Gastroesophageal sphincter (tissue), 4 donors: ENCODE measurements around the gene PGAP3. TPM values are rescaled to one million over a fixed set of nuclear protein-coding genes. Genes with fewer than 3 reads are reported as not detected.

ENCODE experiments used
- ATAC-seq: fragments of 150-250 bp; one replicate; pipeline ENCODE4 v1.9.1; 2016; ENCODE audit warnings: mild to moderate bottlenecking, moderate library complexity
- H3K27ac ChIP-seq, 4 donors: fragments of 200-600 bp; sonication (generic) in 3 of 4; 1 replicate in 3 of 4; 2 replicates in 1 of 4; pipeline ENCODE4 v1.5.1; 2016 to 2019
- H3K27me3 ChIP-seq: fragments of 200-600 bp; sonication (generic); one replicate; pipeline ENCODE4 v1.5.1; 2019
- H3K36me3 ChIP-seq, 2 donors: fragments of 200-600 bp; sonication (generic); one replicate each; pipeline ENCODE4 v1.5.1; 2019; ENCODE audit warnings: control low read depth in 1 of 2
- H3K4me1 ChIP-seq, 3 donors: fragments of 200-600 bp; sonication (generic); 1 replicate in 2 of 3; 2 replicates in 1 of 3; pipeline ENCODE4 v1.5.1; 2016 to 2019; ENCODE audit warnings: control low read depth in 2 of 3
- H3K4me3 ChIP-seq, 2 donors: fragments of 200-600 bp; sonication (generic); one replicate each; pipeline ENCODE4 v1.5.1; 2019; ENCODE audit warnings: mild to moderate bottlenecking in 1 of 2, moderate library complexity in 1 of 2
- H3K9me3 ChIP-seq, 3 donors: fragments of 200-600 bp; sonication (generic); one replicate each; pipeline ENCODE4 v1.5.1; 2017 to 2019; ENCODE audit warnings: control low read depth in 2 of 3
- CTCF ChIP-seq, 4 experiments: fragments of 200-600 bp in 2 of 4; fragments of 450-650 bp in 2 of 4; sonication (generic) in 1 of 4; IDR thresholded peaks; one replicate each; pipeline ENCODE4 v1.5.1; 2017 to 2019; ENCODE audit warnings: antibody characterized with exemption in 4 of 4, mild to moderate bottlenecking in 2 of 4, moderate library complexity in 2 of 4
- EP300 ChIP-seq: sonication (generic); formaldehyde crosslinking; IDR thresholded peaks from one replicate; pipeline ENCODE4 v1.6.1; 2017; ENCODE audit warnings: antibody characterized with exemption, mild to moderate bottlenecking
- POLR2A ChIP-seq, 2 donors: fragments of 450-650 bp; IDR thresholded peaks; one replicate each; pipeline ENCODE4 v1.6.1; 2017; ENCODE audit warnings: antibody characterized with exemption in 2 of 2, mild to moderate bottlenecking in 2 of 2, moderate library complexity in 1 of 2
- POLR2AphosphoS5 ChIP-seq: sonication (generic); formaldehyde crosslinking; IDR thresholded peaks from one replicate; pipeline ENCODE4 v1.6.1; 2017; ENCODE audit warnings: antibody characterized with exemption
- WGBS, 2 donors: methylation state at CpG; one replicate each; pipeline ENCODE4 v1.1.5; 2018; ENCODE audit warnings: low coverage in 1 of 2; 5-methylcytosine and 5-hydroxymethylcytosine counted together
- total RNA-seq, 4 donors: library from RNA; depleted of rRNA; stranded (reverse); fragments of >200 nt; gene quantifications; one replicate each; pipeline ENCODE4 v1.1.0, GENCODE V29; 2016

Gene PGAP3
- total RNA-seq, 4 donors from 2014 or later: 9.9 to 13.6 (median 11.1) TPM

- no peaks in the 10 kb centered on the region for H3K27me3 ChIP-seq
- peak overlapping the region in 3 of 4 donors; percentile 67 to 74 (median 72) for H3K27ac ChIP-seq
- no peaks in the 10 kb centered on the region for H3K9me3 ChIP-seq
- no peak overlapping the region for H3K4me3 ChIP-seq
- peak; percentile 25 for ATAC-seq
- WGBS, 2 donors: 42 to 62% methylated on average over 4 to 8 of the region's 15 CpGs
- TF ChIP-seq EP300: no peak
- TF ChIP-seq POLR2AphosphoS5: no peak
- TF ChIP-seq CTCF (IDR thresholded peaks at IDR 0.05): no peak
- no peak for TF ChIP-seq POLR2A (IDR thresholded peaks at IDR 0.05)
- H3K4me1 ChIP-seq: peaks cover 0 to 63% (median 14%) of the 10 kb centered on the region in 3 donors
- peaks cover 0 to 88% of the 10 kb centered on the region in 2 donors for H3K36me3 ChIP-seq
Measured at GRCh38 chr17:39659279-39660010, 28.4 kb downstream of the PGAP3 start.

GRCh38 chr17:39658760-39659159 is 29.1 kb downstream of the PGAP3 start:
- TF ChIP-seq POLR2A (IDR thresholded peaks at IDR 0.05) (no peak), POLR2AphosphoS5 (no peak), EP300 (no peak), CTCF (IDR thresholded peaks at IDR 0.05) (no peak)
- peaks cover 0 to 58% (median 11%) of the 10 kb centered on the region in 3 donors for H3K4me1 ChIP-seq
- H3K27ac ChIP-seq: peak overlapping the region in 3 of 4 donors; percentile 67 to 74 (median 72)
- WGBS, 2 donors: 100% methylated on average over 1 of the region's 3 CpGs; no CpG with 5 or more reads in 1 of the 2 donors
- no peak for ATAC-seq
- H3K4me3 ChIP-seq: no peak overlapping the region
- H3K9me3 ChIP-seq: no peaks in the 10 kb centered on the region
- peaks cover 0 to 94% of the 10 kb centered on the region in 2 donors for H3K36me3 ChIP-seq
- H3K27me3 ChIP-seq: no peaks in the 10 kb centered on the region

GRCh38 chr17:39658346-39658745 is 29.5 kb downstream of the PGAP3 start:
- H3K4me1 ChIP-seq: peaks cover 0 to 58% (median 10%) of the 10 kb centered on the region in 3 donors
- H3K27ac ChIP-seq: peak overlapping the region in 3 of 4 donors; percentile 67 to 74 (median 72)

GRCh38 chr17:39655105-39655504 is 32.8 kb downstream of the PGAP3 start:
- Histone ChIP-seq H3K4me1 (peaks cover 0 to 47% (median 3%) of the 10 kb centered on the region in 3 donors), H3K27me3 (no peaks in the 10 kb centered on the region), H3K4me3 (no peak overlapping the region), H3K9me3 (no peaks in the 10 kb centered on the region), H3K27ac (no peak overlapping the region), H3K36me3 (peaks cover 0 to 63% of the 10 kb centered on the region in 2 donors)
- TF ChIP-seq POLR2AphosphoS5 (no peak), POLR2A (IDR thresholded peaks at IDR 0.05) (no peak), CTCF (IDR thresholded peaks at IDR 0.05) (no peak), EP300 (no peak)
- 92 to 93% methylated on average over 1 to 2 of the region's 2 CpGs for WGBS, 2 donors
- no peak for ATAC-seq

More at GRCh38 chr17:39658346-39658745, 29.5 kb downstream of the PGAP3 start:
- Histone ChIP-seq H3K36me3 (peaks cover 0 to 94% of the 10 kb centered on the region in 2 donors), H3K27me3 (no peaks in the 10 kb centered on the region), H3K9me3 (no peaks in the 10 kb centered on the region), H3K4me3 (no peak overlapping the region)
- no CpG with 5 or more reads among the region's 11 CpGs for WGBS, 2 donors
- no peak for TF ChIP-seq POLR2A (IDR thresholded peaks at IDR 0.05)
- no peak for TF ChIP-seq CTCF (IDR thresholded peaks at IDR 0.05)
- TF ChIP-seq EP300: no peak
- no peak for TF ChIP-seq POLR2AphosphoS5
- no peak for ATAC-seq
